GM21447 (cell line): ENCODE data around the gene VDR.
"Not testable (repeated sequence)": the region's sequence is repeated elsewhere in the genome, so short reads cannot be mapped to it uniquely, and the experiment has no call there.

Experiments used
- ATAC-seq: cut with Tn5 transposase; IDR thresholded peaks from one replicate; pipeline ENCODE4 v1.9.1; 2021; ENCODE audit not compliant: unreplicated experiment

The VDR gene

GRCh38 chr12:47817272-47818006 lies 87.4 kb downstream of the VDR start:
- ATAC-seq = no peak

- no peak for ATAC-seq
Measured at GRCh38 chr12:47816403-47817271, 88.2 kb downstream of the VDR start.

GRCh38 chr12:47815447-47815846 lies 89.3 kb downstream of the VDR start:
- not testable (repeated sequence) for ATAC-seq

- no peak for ATAC-seq
Measured at GRCh38 chr12:47814539-47815170, 90.1 kb downstream of the VDR start.

GRCh38 chr12:47813511-47814196 lies 91.1 kb downstream of the VDR start:
- peak; percentile 47 for ATAC-seq

GRCh38 chr12:47812797-47813510 lies 91.8 kb downstream of the VDR start:
- ATAC-seq = peak; percentile 52

- ATAC-seq = no peak
Measured at GRCh38 chr12:47811581-47812484, 93.0 kb downstream of the VDR start.

- no peak for ATAC-seq
Measured at GRCh38 chr12:47811072-47811396, 93.8 kb downstream of the VDR start.

- ATAC-seq = not testable (repeated sequence)
Measured at GRCh38 chr12:47809518-47809917, 95.3 kb downstream of the VDR start.

- ATAC-seq = no peak
Measured at GRCh38 chr12:47808574-47809365, 96.0 kb downstream of the VDR start.

- ATAC-seq = peak; percentile 41
Measured at GRCh38 chr12:47808050-47808449, 96.7 kb downstream of the VDR start.

- no peak for ATAC-seq
Measured at GRCh38 chr12:47807338-47807737, 97.5 kb downstream of the VDR start.

- ATAC-seq = no peak
Measured at GRCh38 chr12:47805417-47805816, 99.4 kb downstream of the VDR start.

- no peak for ATAC-seq
Measured at GRCh38 chr12:47804171-47804570, 100.6 kb downstream of the VDR start.

- no peak for ATAC-seq
Measured at GRCh38 chr12:47803191-47803875, 101.5 kb downstream of the VDR start.

GRCh38 chr12:47802312-47802711 lies 102.5 kb downstream of the VDR start:
- no peak for ATAC-seq

- no peak for ATAC-seq
Measured at GRCh38 chr12:47801904-47802246, 102.9 kb downstream of the VDR start.

- no peak for ATAC-seq
Measured at GRCh38 chr12:47801170-47801903, 103.5 kb downstream of the VDR start.
